SK-N-MC (cell line): ENCODE results near the gene RYR2.

Experiments used
- DNase-seq: peaks from one replicate; pipeline ENCODE4 v3.0.0-alpha.2; 2011; ENCODE audit warnings: low read depth, low spot score
- H3K27ac ChIP-seq: fragments of 200-600 bp; sonication (generic); 2 replicates; pipeline ENCODE4 v1.5.1; 2016; ENCODE audit warnings: mixed run types
- H3K36me3 ChIP-seq: fragments of 200-600 bp; sonication (generic); 2 replicates; pipeline ENCODE4 v1.6.1; 2017; ENCODE audit warnings: antibody characterized with exemption, low read length, mixed read lengths; ENCODE audit not compliant: insufficient read depth
- H3K4me3 ChIP-seq: fragments of 200-600 bp; sonication (generic); 2 replicates; pipeline ENCODE4 v1.5.1; 2016
- H3K9ac ChIP-seq: fragments of 200-600 bp; sonication (generic); 2 replicates; pipeline ENCODE4 v1.8.0; 2017; ENCODE audit warnings: mixed run types, mixed read lengths; ENCODE audit not compliant: insufficient read length
- H3K9me3 ChIP-seq: fragments of 200-600 bp; sonication (generic); 2 replicates; pipeline ENCODE4 v1.6.1; 2017; ENCODE audit warnings: low read depth, mild to moderate bottlenecking, antibody characterized with exemption, low read length, moderate library complexity, mixed read lengths
- EZH2 ChIP-seq: fragments of 200-600 bp; sonication (generic); IDR thresholded peaks from one replicate; pipeline ENCODE4 v1.6.1; 2017; ENCODE audit warnings: antibody characterized with exemption
- FOXP2 ChIP-seq: optimal IDR thresholded peaks from 2 replicates; pipeline ENCODE3; 2011; ENCODE audit warnings: mild to moderate bottlenecking, moderate library complexity; ENCODE audit not compliant: insufficient read depth; ENCODE audit errors: extremely low read length, control extremely low read depth
- POLR2AphosphoS5 ChIP-seq: IDR thresholded peaks from 2 replicates; pipeline ENCODE4 v1.6.1; 2012; ENCODE audit warnings: mild to moderate bottlenecking, low read depth, low read length, borderline replicate concordance

The RYR2 gene

GRCh38 chr1:237671935-237672334, 630.0 kb downstream of the RYR2 start:
- TF ChIP-seq EZH2, result no peak
- TF ChIP-seq FOXP2, result no peak
- TF ChIP-seq POLR2AphosphoS5, result no peak
- H3K36me3 ChIP-seq, result no peaks in the 10 kb centered on the region
- H3K9me3 ChIP-seq, result no peaks in the 10 kb centered on the region
- no peak for DNase-seq
- H3K27ac ChIP-seq, result no peak overlapping the region
- H3K4me3 ChIP-seq, result no peak overlapping the region
- H3K9ac ChIP-seq, result no peak overlapping the region

- TF ChIP-seq POLR2AphosphoS5, result no peak
- DNase-seq, result no peak
- Histone ChIP-seq H3K9ac (no peak overlapping the region), H3K4me3 (no peak overlapping the region), H3K27ac (no peak overlapping the region), H3K9me3 (no peaks in the 10 kb centered on the region), H3K36me3 (no peaks in the 10 kb centered on the region)
Measured at GRCh38 chr1:237672748-237673147, 630.8 kb downstream of the RYR2 start.

GRCh38 chr1:237673631-237674030, 631.6 kb downstream of the RYR2 start:
- H3K27ac ChIP-seq, result no peak overlapping the region
- no peaks in the 10 kb centered on the region for H3K36me3 ChIP-seq
- no peaks in the 10 kb centered on the region for H3K9me3 ChIP-seq
- H3K9ac ChIP-seq, result no peak overlapping the region
- H3K4me3 ChIP-seq, result no peak overlapping the region
- DNase-seq, result no peak
- TF ChIP-seq POLR2AphosphoS5, result no peak
- TF ChIP-seq FOXP2, result no peak
- TF ChIP-seq EZH2, result no peak

- Histone ChIP-seq H3K27ac (no peak overlapping the region), H3K9me3 (no peaks in the 10 kb centered on the region), H3K36me3 (no peaks in the 10 kb centered on the region), H3K9ac (no peak overlapping the region), H3K4me3 (no peak overlapping the region)
- DNase-seq, result no peak
- TF ChIP-seq FOXP2 (no peak), EZH2 (no peak), POLR2AphosphoS5 (no peak)
Measured at GRCh38 chr1:237677979-237678378, 636.0 kb downstream of the RYR2 start.

GRCh38 chr1:237679687-237680086, 637.7 kb downstream of the RYR2 start:
- H3K36me3 ChIP-seq, result no peaks in the 10 kb centered on the region
- TF ChIP-seq FOXP2 (no peak), POLR2AphosphoS5 (no peak), EZH2 (no peak)
- no peak for DNase-seq
- H3K4me3 ChIP-seq, result no peak overlapping the region
- H3K9me3 ChIP-seq, result no peaks in the 10 kb centered on the region
- no peak overlapping the region for H3K9ac ChIP-seq
- no peak overlapping the region for H3K27ac ChIP-seq

GRCh38 chr1:237681210-237681609, 639.2 kb downstream of the RYR2 start:
- Histone ChIP-seq H3K36me3 (no peaks in the 10 kb centered on the region), H3K9me3 (no peaks in the 10 kb centered on the region), H3K9ac (no peak overlapping the region), H3K4me3 (no peak overlapping the region), H3K27ac (no peak overlapping the region)
- DNase-seq, result no peak
- TF ChIP-seq FOXP2, result no peak
- TF ChIP-seq EZH2, result no peak
- no peak for TF ChIP-seq POLR2AphosphoS5

- TF ChIP-seq FOXP2 (no peak), POLR2AphosphoS5 (no peak), EZH2 (no peak)
- Histone ChIP-seq H3K27ac (no peak overlapping the region), H3K9ac (no peak overlapping the region), H3K36me3 (no peaks in the 10 kb centered on the region), H3K4me3 (no peak overlapping the region), H3K9me3 (no peaks in the 10 kb centered on the region)
- DNase-seq, result no peak
Measured at GRCh38 chr1:237684236-237684635, 642.3 kb downstream of the RYR2 start.

GRCh38 chr1:237685551-237685950, 643.6 kb downstream of the RYR2 start:
- no peak for TF ChIP-seq FOXP2
- TF ChIP-seq POLR2AphosphoS5, result no peak
- TF ChIP-seq EZH2, result no peak
- DNase-seq, result no peak
- no peaks in the 10 kb centered on the region for H3K9me3 ChIP-seq
- H3K4me3 ChIP-seq, result no peak overlapping the region
- no peak overlapping the region for H3K9ac ChIP-seq
- H3K27ac ChIP-seq, result no peak overlapping the region
- H3K36me3 ChIP-seq, result no peaks in the 10 kb centered on the region

- H3K4me3 ChIP-seq, result no peak overlapping the region
- H3K36me3 ChIP-seq, result no peaks in the 10 kb centered on the region
- H3K27ac ChIP-seq, result no peak overlapping the region
- DNase-seq, result no peak
- TF ChIP-seq FOXP2 (no peak), POLR2AphosphoS5 (no peak), EZH2 (no peak)
- H3K9me3 ChIP-seq, result no peaks in the 10 kb centered on the region
- no peak overlapping the region for H3K9ac ChIP-seq
Measured at GRCh38 chr1:237687804-237688203, 645.8 kb downstream of the RYR2 start.
